ENCODE measurements around the gene ZBTB49.
"Not testable (repeated sequence)": the region's sequence is repeated elsewhere in the genome, so short reads cannot be mapped to it uniquely, and the experiment has no call there.

The ZBTB49 gene

DNA sequence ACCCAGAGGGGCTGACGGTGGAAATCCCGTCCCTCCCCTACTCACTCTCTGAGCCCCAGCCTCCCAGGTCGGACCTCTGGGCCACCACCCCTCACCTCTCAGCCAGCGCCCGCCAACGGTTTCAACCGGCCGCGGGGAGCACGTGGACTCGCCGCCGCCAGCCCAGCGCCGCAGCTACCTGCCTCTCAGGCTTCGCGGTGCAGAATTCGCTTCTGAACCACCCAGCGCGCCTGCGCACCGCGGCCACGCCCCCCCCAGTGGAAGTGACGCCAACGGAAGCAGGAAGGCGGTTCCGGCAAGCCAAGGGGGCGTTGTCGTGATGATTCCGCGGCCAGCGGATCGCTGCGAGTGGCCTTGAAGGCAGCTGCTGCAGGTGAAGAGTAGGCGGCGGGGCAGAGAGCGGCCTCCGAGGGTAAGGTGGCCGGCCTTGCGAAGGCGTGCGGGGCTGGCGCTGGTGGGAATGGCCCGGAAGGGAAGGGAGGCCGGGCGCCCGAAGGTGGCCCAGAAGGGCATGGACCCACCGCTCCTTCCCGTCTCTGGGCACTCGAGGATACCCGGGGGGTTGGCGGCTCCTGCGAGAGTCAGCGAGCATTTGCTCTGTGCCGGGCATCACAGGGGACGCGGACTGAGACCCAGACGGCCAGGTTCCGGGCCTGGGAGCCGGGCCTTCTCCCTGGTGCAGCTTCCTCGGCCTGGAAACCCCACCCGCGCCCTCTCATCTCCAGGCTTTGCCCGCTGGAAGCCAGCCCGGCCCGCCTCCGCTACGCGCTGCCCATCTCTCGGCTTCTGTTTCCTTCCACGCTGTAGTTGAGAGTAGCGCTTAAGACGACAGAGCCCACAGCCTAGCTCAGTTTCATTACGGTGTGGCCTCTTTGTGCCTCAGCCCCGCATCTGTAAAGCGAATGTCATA is at the start of gene ZBTB49, which contains the start of gene LYAR:
Gene ZBTB49 (plus strand): TSS at position 311 of the 910 bp plus-strand sequence. CDS start 9,695 bp downstream, outside the sequence.
Gene LYAR (minus strand): TSS at position 214 of the 910 bp plus-strand sequence. CDS start 6,412 bp downstream, outside the sequence.
- peak; percentile 79 for DNase-seq (ENCODE audit: low read depth)
- no peak for TF ChIP-seq CTCF (IDR thresholded peaks at IDR 0.05; ENCODE audit: control insufficient read depth, extremely low read depth, insufficient read depth)
- peak within 1 kb of the TSS; percentile 66 for H3K4me3 ChIP-seq (ENCODE audit: low read depth, low read length)

GRCh38 chr4:4245172-4245571 is 44.9 kb upstream of the ZBTB49 start:
- no peak for TF ChIP-seq CTCF (IDR thresholded peaks at IDR 0.05; ENCODE audit: control insufficient read depth, extremely low read depth, insufficient read depth)
- DNase-seq (ENCODE audit: low read depth): no peak
- H3K4me3 ChIP-seq (ENCODE audit: low read depth, low read length): no peak overlapping the region

- no peak for TF ChIP-seq CTCF (IDR thresholded peaks at IDR 0.05; ENCODE audit: control insufficient read depth, extremely low read depth, insufficient read depth)
- DNase-seq (ENCODE audit: low read depth): no peak
- H3K4me3 ChIP-seq (ENCODE audit: low read depth, low read length): peak overlapping the region; percentile 76
Measured at GRCh38 chr4:4247696-4248028, 42.4 kb upstream of the ZBTB49 start.

DNA sequence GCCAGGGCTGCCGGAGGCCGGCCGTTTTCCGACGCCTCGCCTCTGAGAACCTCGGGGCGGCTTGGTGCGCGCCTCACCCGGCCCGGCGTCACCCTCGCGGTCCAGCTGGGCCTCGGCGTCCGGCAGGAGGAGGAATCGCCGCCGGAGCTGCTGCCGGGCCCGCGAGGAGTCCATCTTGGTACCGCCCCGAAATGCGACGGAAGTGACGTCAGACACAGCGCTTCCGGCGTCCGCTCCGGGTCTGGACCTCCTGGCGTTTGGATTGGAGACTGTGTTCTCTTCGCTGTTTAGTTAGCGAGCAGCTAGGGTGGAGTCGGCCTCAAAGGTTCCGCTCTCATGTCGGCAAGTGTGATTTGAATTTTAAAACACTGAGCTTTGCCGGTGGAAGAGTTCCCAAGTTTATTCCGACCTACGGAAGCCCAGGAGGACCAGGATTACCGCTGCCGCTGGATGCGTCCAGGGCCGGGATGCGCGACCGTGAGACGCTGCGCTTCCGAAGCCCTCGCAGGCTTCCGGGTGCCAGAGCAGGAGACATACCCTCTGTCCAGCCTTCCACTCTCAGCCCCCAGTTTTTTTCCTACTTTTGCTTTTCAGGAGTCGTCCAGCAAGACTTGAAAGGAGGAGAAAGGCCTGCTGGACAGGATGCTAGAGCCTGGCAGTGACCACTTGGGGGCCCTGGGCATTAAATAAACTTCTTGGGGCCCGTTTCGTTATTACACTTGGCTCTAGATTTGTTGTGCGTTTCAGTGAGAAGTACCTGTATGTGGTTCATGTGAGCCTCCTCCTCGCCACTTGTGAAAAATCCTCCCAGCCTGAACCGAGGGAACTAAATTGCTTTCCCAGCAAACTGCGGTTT is 41.8 kb upstream of the ZBTB49 start, which contains the start of gene TMEM128:
Gene TMEM128 (minus strand): TSS at position 195 of the 856 bp plus-strand sequence. CDS start 21 bp downstream, at position 174.
- DNase-seq (ENCODE audit: low read depth): peak; percentile 83
- peak within 1 kb of the TSS; percentile 76 for H3K4me3 ChIP-seq (ENCODE audit: low read depth, low read length)
- 0 out of 2 replicates have a peak, but pooled peaks have one; percentile 13 for TF ChIP-seq CTCF (IDR thresholded peaks at IDR 0.05; ENCODE audit: control insufficient read depth, extremely low read depth, insufficient read depth)

GRCh38 chr4:4248885-4249203 is 41.2 kb upstream of the ZBTB49 start:
- TF ChIP-seq CTCF (IDR thresholded peaks at IDR 0.05; ENCODE audit: control insufficient read depth, extremely low read depth, insufficient read depth): no peak
- H3K4me3 ChIP-seq (ENCODE audit: low read depth, low read length): peak overlapping the region; percentile 76
- no peak for DNase-seq (ENCODE audit: low read depth)

- H3K4me3 ChIP-seq (ENCODE audit: low read depth, low read length): peak overlapping the region; percentile 76
- DNase-seq (ENCODE audit: low read depth): not testable (repeated sequence)
Measured at GRCh38 chr4:4249342-4249741, 40.7 kb upstream of the ZBTB49 start.

DNA sequence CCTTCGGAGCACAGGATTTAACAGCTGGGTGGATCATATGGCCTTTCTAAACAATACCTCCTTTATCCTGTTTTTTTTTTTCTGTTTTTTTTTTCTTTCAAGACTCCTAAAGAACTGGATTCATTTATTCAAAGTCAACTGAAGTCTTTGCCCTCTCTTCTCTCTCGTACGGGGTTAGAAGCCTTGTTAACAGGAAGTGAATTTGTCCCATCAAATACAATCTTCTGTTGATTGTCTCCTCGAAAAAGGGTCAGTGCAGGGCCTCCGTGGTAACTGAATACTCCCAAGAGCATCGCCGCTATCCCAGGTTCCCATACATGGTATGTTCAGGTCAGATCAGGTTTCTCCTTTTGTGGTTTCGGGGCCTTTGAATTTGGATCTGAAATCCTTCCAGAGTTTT is 40.2 kb upstream of the ZBTB49 start:
- no peak for TF ChIP-seq CTCF (IDR thresholded peaks at IDR 0.05; ENCODE audit: control insufficient read depth, extremely low read depth, insufficient read depth)
- H3K4me3 ChIP-seq (ENCODE audit: low read depth, low read length): no peak overlapping the region
- DNase-seq (ENCODE audit: low read depth): no peak
